Measurements from ENCODE around the gene FAM204A. TPM values are rescaled to one million over a fixed set of nuclear protein-coding genes. Genes with fewer than 3 reads are reported as not detected.

The FAM204A gene
- total and polyA plus RNA-seq, 4 donors, result 39.4 to 75.0 (median 53.2) TPM

- Histone ChIP-seq H3K27ac (ENCODE audit: low read depth in 1 of 2, low read length in 1 of 2) (no peak overlapping the region), H3K36me3 (ENCODE audit: control insufficient read depth in 4 of 4, insufficient read depth in 4 of 4, low read length in 4 of 4) (no peaks in the 10 kb centered on the region), H3K9ac (ENCODE audit: insufficient read depth in 1 of 2, low read length in 2 of 2) (no peak overlapping the region), H3K27me3 (ENCODE audit: control insufficient read depth in 3 of 3, insufficient read depth in 3 of 3, low read length in 2 of 3) (peaks cover 0 to 13% (median 0%) of the 10 kb centered on the region in 3 donors), H3K4me3 (no peak overlapping the region), H3K4me1 (ENCODE audit: control insufficient read depth in 5 of 5, insufficient read depth in 5 of 5, low read length in 5 of 5) (peaks cover 0 to 12% (median 0%) of the 10 kb centered on the region in 5 donors), H3K9me3 (ENCODE audit: control insufficient read depth in 4 of 4, insufficient read depth in 3 of 4, low read length in 3 of 4) (no peaks in the 10 kb centered on the region)
- ATAC-seq (ENCODE audit: insufficient read depth, low FRiP score) (no peak), DNase-seq (peak; percentile 13 to 46 (median 41))
- WGBS, 2 donors, result 25 to 27% methylated on average over 4 of the region's 4 CpGs
- TF ChIP-seq CTCF (IDR thresholded peaks at IDR 0.05; ENCODE audit: control extremely low read depth, extremely low read depth), result no peak
Observed at GRCh38 chr10:118259288-118259906, 82.7 kb downstream of the FAM204A start.

GRCh38 chr10:118258285-118258684 is 83.8 kb downstream of the FAM204A start:
- Histone ChIP-seq H3K4me3 (no peak overlapping the region), H3K9me3 (ENCODE audit: control insufficient read depth in 4 of 4, insufficient read depth in 3 of 4, low read length in 3 of 4) (peaks cover 0 to 2% (median 0%) of the 10 kb centered on the region in 4 donors), H3K27ac (ENCODE audit: low read depth in 1 of 2, low read length in 1 of 2) (no peak overlapping the region), H3K27me3 (ENCODE audit: control insufficient read depth in 3 of 3, insufficient read depth in 3 of 3, low read length in 2 of 3) (peaks cover 0 to 13% (median 0%) of the 10 kb centered on the region in 3 donors), H3K9ac (ENCODE audit: insufficient read depth in 1 of 2, low read length in 2 of 2) (no peak overlapping the region), H3K36me3 (ENCODE audit: control insufficient read depth in 4 of 4, insufficient read depth in 4 of 4, low read length in 4 of 4) (no peaks in the 10 kb centered on the region), H3K4me1 (ENCODE audit: control insufficient read depth in 5 of 5, insufficient read depth in 5 of 5, low read length in 5 of 5) (peaks cover 0 to 12% (median 0%) of the 10 kb centered on the region in 5 donors)
- ATAC-seq (ENCODE audit: insufficient read depth, low FRiP score) (no peak), DNase-seq (no peak)
- TF ChIP-seq CTCF (IDR thresholded peaks at IDR 0.05; ENCODE audit: control extremely low read depth, extremely low read depth), result no peak
- 47 to 61% methylated on average over 3 of the region's 3 CpGs for WGBS, 2 donors

- no peak for TF ChIP-seq CTCF (IDR thresholded peaks at IDR 0.05; ENCODE audit: control extremely low read depth, extremely low read depth)
- peak in 2 of 3 donors; percentile 54 to 71 for DNase-seq
- no peak for ATAC-seq (ENCODE audit: insufficient read depth, low FRiP score)
- Histone ChIP-seq H3K4me1 (ENCODE audit: control insufficient read depth in 5 of 5, insufficient read depth in 5 of 5, low read length in 5 of 5) (peaks cover 0 to 12% (median 0%) of the 10 kb centered on the region in 5 donors), H3K27me3 (ENCODE audit: control insufficient read depth in 3 of 3, insufficient read depth in 3 of 3, low read length in 2 of 3) (peaks cover 0 to 13% (median 0%) of the 10 kb centered on the region in 3 donors), H3K27ac (ENCODE audit: low read depth in 1 of 2, low read length in 1 of 2) (no peak overlapping the region), H3K9me3 (ENCODE audit: control insufficient read depth in 4 of 4, insufficient read depth in 3 of 4, low read length in 3 of 4) (peaks cover 0 to 2% (median 0%) of the 10 kb centered on the region in 4 donors), H3K9ac (ENCODE audit: insufficient read depth in 1 of 2, low read length in 2 of 2) (no peak overlapping the region), H3K4me3 (no peak overlapping the region), H3K36me3 (ENCODE audit: control insufficient read depth in 4 of 4, insufficient read depth in 4 of 4, low read length in 4 of 4) (no peaks in the 10 kb centered on the region)
- 38 to 39% methylated on average over 7 of the region's 7 CpGs for WGBS, 2 donors
Observed at GRCh38 chr10:118256825-118257570, 85.1 kb downstream of the FAM204A start.

Data from lung (tissue), 12 donors.